ENCODE results near the gene SCAF1.
A peak's percentile ranks its signal among the peaks of the same experiment; 100 is the strongest.
"Not testable (repeated sequence)": the region's sequence is repeated elsewhere in the genome, so short reads cannot be mapped to it uniquely, and the experiment has no call there.

Gene SCAF1

GRCh38 chr19:49614096-49614833 is 27.7 kb upstream of the SCAF1 start:
- no peak for DNase-seq

GRCh38 chr19:49615861-49616260 is 26.1 kb upstream of the SCAF1 start:
- no peak for DNase-seq

- no peak for DNase-seq
Observed at GRCh38 chr19:49616532-49616931, 25.5 kb upstream of the SCAF1 start.

- DNase-seq: no peak
Observed at GRCh38 chr19:49616945-49617344, 25.1 kb upstream of the SCAF1 start.

GRCh38 chr19:49617860-49618259 is 24.1 kb upstream of the SCAF1 start:
- DNase-seq: not testable (repeated sequence)

- DNase-seq: no peak
Observed at GRCh38 chr19:49624967-49625910, 16.8 kb upstream of the SCAF1 start.

GRCh38 chr19:49626226-49626625 is 15.8 kb upstream of the SCAF1 start:
- no peak for DNase-seq

GRCh38 chr19:49629659-49630058 is 12.3 kb upstream of the SCAF1 start:
- DNase-seq: no peak

- no peak for DNase-seq
Observed at GRCh38 chr19:49631014-49631588, 10.9 kb upstream of the SCAF1 start.

- DNase-seq: no peak
Observed at GRCh38 chr19:49631610-49632192, 10.3 kb upstream of the SCAF1 start.

GRCh38 chr19:49632576-49632975 is 9.4 kb upstream of the SCAF1 start:
- DNase-seq: no peak

- DNase-seq: not testable (repeated sequence)
Observed at GRCh38 chr19:49633273-49633672, 8.7 kb upstream of the SCAF1 start.

GRCh38 chr19:49635530-49636232 is 6.3 kb upstream of the SCAF1 start:
- no peak for DNase-seq

GRCh38 chr19:49636233-49636932 is 5.6 kb upstream of the SCAF1 start:
- DNase-seq: no peak

- no peak for DNase-seq
Observed at GRCh38 chr19:49637821-49638738, 3.9 kb upstream of the SCAF1 start.

GRCh38 chr19:49639401-49640112 is 2.5 kb upstream of the SCAF1 start:
- no peak for DNase-seq

GRCh38 chr19:49640113-49640898 is 1.7 kb upstream of the SCAF1 start, which contains the start of gene RRAS:
RRAS (minus strand) TSS chr19:49640143; CDS start chr19:49640098, 45 bp downstream.
- DNase-seq: peak; percentile 99

GRCh38 chr19:49642492-49643035 is 555 bp downstream of the SCAF1 start:
- DNase-seq: no peak

GRCh38 chr19:49643466-49643865 is 1.5 kb downstream of the SCAF1 start:
- no peak for DNase-seq

All from NCI-H1105 (cell line).